Natural killer cell (primary cell): Measurements from ENCODE around the gene SAA1. TPM values are rescaled to one million over a fixed set of nuclear protein-coding genes. Genes with fewer than 3 reads are reported as not detected.

Experiments
- ATAC-seq, 3 donors: fragments of 150-1000 bp in 2 of 3; fragments of 200-7000 bp in 1 of 3; cut with Tn5 transposase; 1 replicate in 1 of 3; 2 replicates in 2 of 3; pipeline ENCODE4 v1.10.0; 2021; ENCODE audit warnings: mild to moderate bottlenecking in 2 of 3, moderate library complexity in 2 of 3
- DNase-seq, 2 donors: peaks; one replicate each; pipeline versions ENCODE4 v3.0.0 to v3.0.0-alpha.2; 2013 to 2021; ENCODE audit warnings: mixed read lengths in 1 of 2
- H3K27ac ChIP-seq: one replicate; pipeline ENCODE4 v1.5.1; 2013; ENCODE audit warnings: mild to moderate bottlenecking, low read length
- H3K27me3 ChIP-seq: one replicate; pipeline ENCODE4 v1.6.1; 2013; ENCODE audit warnings: low read length; ENCODE audit not compliant: control insufficient read depth, insufficient read depth
- H3K36me3 ChIP-seq: one replicate; pipeline ENCODE4 v1.6.1; 2013; ENCODE audit warnings: low read length; ENCODE audit not compliant: control insufficient read depth, insufficient read depth
- H3K4me1 ChIP-seq: one replicate; pipeline ENCODE4 v1.6.1; 2013; ENCODE audit warnings: low read length; ENCODE audit not compliant: control insufficient read depth, insufficient read depth
- H3K4me3 ChIP-seq: one replicate; pipeline ENCODE4 v1.5.1; 2013; ENCODE audit warnings: low read length
- H3K9me3 ChIP-seq: one replicate; pipeline ENCODE4 v1.6.1; 2013; ENCODE audit warnings: low read length; ENCODE audit not compliant: control insufficient read depth, insufficient read depth
- H3K27ac Mint-ChIP-seq, 2 donors: one replicate each; pipeline ENCODE4 v1.8.0; 2022; ENCODE audit warnings: mild to moderate bottlenecking in 2 of 2, mixed read lengths in 2 of 2, moderate library complexity in 1 of 2
- H3K27me3 Mint-ChIP-seq, 2 donors: one replicate each; pipeline ENCODE4 v1.8.0; 2022; ENCODE audit warnings: low read depth in 2 of 2, mixed read lengths in 2 of 2
- H3K36me3 Mint-ChIP-seq: one replicate; pipeline ENCODE4 v1.8.0; 2022; ENCODE audit warnings: mixed read lengths
- H3K4me1 Mint-ChIP-seq, 2 donors: one replicate each; pipeline ENCODE4 v1.8.0; 2022; ENCODE audit warnings: mixed read lengths in 2 of 2
- H3K4me3 Mint-ChIP-seq: one replicate; pipeline ENCODE4 v1.8.0; 2022; ENCODE audit warnings: mild to moderate bottlenecking, moderate library complexity, mixed read lengths
- H3K9me3 Mint-ChIP-seq, 2 donors: one replicate each; pipeline ENCODE4 v1.8.0; 2022; ENCODE audit warnings: mixed read lengths in 2 of 2
- WGBS: methylation state at CpG from one replicate; pipeline ENCODE4 v1.1.7; 2013; ENCODE audit warnings: missing lambda C conversion rate; ENCODE audit not compliant: insufficient coverage; 5-methylcytosine and 5-hydroxymethylcytosine counted together
- intact Hi-C: fragments of 100-400 bp; cut with micrococcal nuclease; formaldehyde crosslinking; loops from one replicate; pipeline ENCODE4 v1.14.2; 2022
- total RNA-seq, 4 donors: library from RNA; stranded (reverse); fragments of 120-200 nt in 1 of 4; gene quantifications; one replicate each; pipeline versions ENCODE4 v1.2.3 to v1.2.4, GENCODE V29; 2013 to 2022
- TF ChIP-seq, protein P1 (sequence below): fragments of 200-600 bp; IDR thresholded peaks from one replicate; pipeline ENCODE4 v1.8.0; 2022; ENCODE audit warnings: antibody characterized with exemption

Gene SAA1
- total RNA-seq, 3 donors from 2014 or later (not counting 1 experiment from before 2014, with no cell fraction given), result not detected

DNA sequence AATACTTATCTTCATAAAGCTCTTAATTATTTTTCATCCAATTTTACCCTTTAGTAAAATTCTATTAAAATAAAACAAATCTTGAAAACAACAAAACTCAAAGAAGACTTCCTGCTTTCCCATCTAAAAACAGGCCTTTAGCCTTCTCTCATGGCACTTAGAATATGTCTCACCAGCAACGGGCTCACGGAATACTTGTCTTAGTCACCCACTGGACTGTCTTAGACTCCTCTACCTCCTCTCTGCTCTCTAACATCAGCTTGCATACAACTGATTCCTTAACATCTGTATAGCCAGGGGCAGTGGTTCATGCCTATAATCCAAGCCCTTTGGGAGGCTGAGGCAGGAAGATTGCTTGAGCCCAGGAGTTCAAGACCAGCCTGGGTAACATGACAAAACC lies 42.2 kb downstream of the SAA1 start:
- no peak overlapping the region for H3K27ac ChIP-seq
- H3K9me3 ChIP-seq, result no peaks in the 10 kb centered on the region
- Mint-ChIP-seq H3K4me1 (no peaks in the 10 kb centered on the region), H3K27me3 (no peaks in the 10 kb centered on the region), H3K27ac (no peak overlapping the region), H3K36me3 (peaks cover 14% of the 10 kb centered on the region), H3K9me3 (no peaks in the 10 kb centered on the region), H3K4me3 (no peak overlapping the region)
- DNase-seq, result no peak
- H3K4me3 ChIP-seq, result no peak overlapping the region
- WGBS, result 100% methylated on average over 2 of the region's 2 CpGs
- H3K27me3 ChIP-seq, result no peaks in the 10 kb centered on the region
- intact Hi-C loops, result no loop called here
- H3K36me3 ChIP-seq, result peaks cover 77% of the 10 kb centered on the region
- ATAC-seq, result no peak
- TF ChIP-seq, protein P1, sequence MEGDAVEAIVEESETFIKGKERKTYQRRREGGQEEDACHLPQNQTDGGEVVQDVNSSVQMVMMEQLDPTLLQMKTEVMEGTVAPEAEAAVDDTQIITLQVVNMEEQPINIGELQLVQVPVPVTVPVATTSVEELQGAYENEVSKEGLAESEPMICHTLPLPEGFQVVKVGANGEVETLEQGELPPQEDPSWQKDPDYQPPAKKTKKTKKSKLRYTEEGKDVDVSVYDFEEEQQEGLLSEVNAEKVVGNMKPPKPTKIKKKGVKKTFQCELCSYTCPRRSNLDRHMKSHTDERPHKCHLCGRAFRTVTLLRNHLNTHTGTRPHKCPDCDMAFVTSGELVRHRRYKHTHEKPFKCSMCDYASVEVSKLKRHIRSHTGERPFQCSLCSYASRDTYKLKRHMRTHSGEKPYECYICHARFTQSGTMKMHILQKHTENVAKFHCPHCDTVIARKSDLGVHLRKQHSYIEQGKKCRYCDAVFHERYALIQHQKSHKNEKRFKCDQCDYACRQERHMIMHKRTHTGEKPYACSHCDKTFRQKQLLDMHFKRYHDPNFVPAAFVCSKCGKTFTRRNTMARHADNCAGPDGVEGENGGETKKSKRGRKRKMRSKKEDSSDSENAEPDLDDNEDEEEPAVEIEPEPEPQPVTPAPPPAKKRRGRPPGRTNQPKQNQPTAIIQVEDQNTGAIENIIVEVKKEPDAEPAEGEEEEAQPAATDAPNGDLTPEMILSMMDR, result no peak
- no peaks in the 10 kb centered on the region for H3K4me1 ChIP-seq

DNA sequence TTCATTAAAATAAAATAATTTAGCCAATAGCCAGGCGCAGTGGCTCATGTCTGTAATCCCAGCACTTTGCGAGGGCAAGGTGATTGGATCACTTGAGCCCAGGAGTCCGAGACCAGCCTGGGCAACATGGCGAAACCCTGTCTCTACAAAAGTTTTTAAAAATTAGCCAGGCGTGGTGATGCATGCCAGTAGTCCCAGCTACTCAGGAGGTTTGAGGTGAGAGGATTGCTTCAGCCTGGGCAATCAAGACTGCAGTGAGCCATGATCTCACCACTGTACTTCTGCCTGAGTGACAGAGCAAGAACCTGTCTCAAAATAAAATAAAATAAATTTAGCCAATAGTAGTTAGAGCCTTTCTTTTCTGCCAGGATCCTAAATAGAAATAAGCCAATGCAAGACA lies 43.6 kb downstream of the SAA1 start:
- DNase-seq (no peak), ATAC-seq (no peak)
- H3K4me3 Mint-ChIP-seq, result no peak overlapping the region
- peaks cover 14% of the 10 kb centered on the region for H3K36me3 Mint-ChIP-seq
- 96% methylated on average over 5 of the region's 5 CpGs for WGBS
- Histone ChIP-seq H3K27ac (no peak overlapping the region), H3K4me3 (no peak overlapping the region), H3K4me1 (no peaks in the 10 kb centered on the region), H3K9me3 (no peaks in the 10 kb centered on the region), H3K27me3 (no peaks in the 10 kb centered on the region), H3K36me3 (peaks cover 67% of the 10 kb centered on the region)
- intact Hi-C loops, result no loop called here
- H3K27me3 Mint-ChIP-seq, result no peaks in the 10 kb centered on the region
- H3K9me3 Mint-ChIP-seq, result no peaks in the 10 kb centered on the region
- H3K4me1 Mint-ChIP-seq, result peaks cover 0 to 2% of the 10 kb centered on the region in 2 donors
- TF ChIP-seq, protein P1, result no peak
- no peak overlapping the region for H3K27ac Mint-ChIP-seq

DNA sequence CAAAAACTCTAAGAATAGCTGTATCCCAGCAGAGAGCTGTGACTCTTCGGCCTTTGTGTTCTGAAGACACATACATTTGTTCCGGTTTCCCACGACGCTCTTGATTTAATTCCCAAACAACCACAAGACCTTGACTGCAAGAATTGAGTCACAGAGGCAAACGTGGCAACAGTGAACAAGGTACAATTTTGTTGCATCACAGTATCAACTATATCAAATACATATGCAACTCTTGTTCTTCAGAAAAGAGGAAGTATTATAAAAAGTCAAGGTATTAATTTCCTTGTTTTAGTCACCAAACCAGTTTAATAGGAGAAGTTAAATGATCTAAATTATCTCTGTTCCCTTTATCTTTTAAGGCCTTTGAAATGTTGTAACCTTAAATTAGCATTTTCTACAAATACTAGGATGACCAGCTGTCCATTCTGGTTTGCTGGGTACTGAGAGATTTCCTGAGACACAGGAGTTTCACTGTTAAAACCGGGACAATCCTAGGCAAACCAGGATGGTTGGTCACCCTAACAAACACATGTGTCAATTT lies 44.8 kb downstream of the SAA1 start:
- H3K27ac ChIP-seq, result no peak overlapping the region
- Mint-ChIP-seq H3K27ac (no peak overlapping the region), H3K27me3 (no peaks in the 10 kb centered on the region)

More for the DNA sequence above, 44.8 kb downstream of the SAA1 start:
- WGBS, result 70% methylated on average over 6 of the region's 6 CpGs
- ATAC-seq (no peak), DNase-seq (no peak)
- peaks cover 56% of the 10 kb centered on the region for H3K36me3 ChIP-seq
- no peaks in the 10 kb centered on the region for H3K27me3 ChIP-seq
- no peaks in the 10 kb centered on the region for H3K9me3 ChIP-seq
- TF ChIP-seq, protein P1, result no peak
- H3K4me3 ChIP-seq, result no peak overlapping the region
- Mint-ChIP-seq H3K4me1 (peaks cover 0 to 7% of the 10 kb centered on the region in 2 donors), H3K9me3 (no peaks in the 10 kb centered on the region), H3K4me3 (no peak overlapping the region), H3K36me3 (peaks cover 13% of the 10 kb centered on the region)
- H3K4me1 ChIP-seq, result no peaks in the 10 kb centered on the region
- intact Hi-C loops, result no loop called here
